Activated CD8-positive, alpha-beta memory T cell treated with anti-CD3 and anti-CD28 coated beads, Interleukin-2, amount 50 U/mL, for 1 hour (primary cell): ENCODE measurements around the gene CCDC40.

Source experiments
- DNase-seq: peaks from one replicate; pipeline ENCODE4 v3.0.0-alpha.2; 2020; ENCODE audit errors: extremely low read depth

The CCDC40 gene

GRCh38 chr17:80000136-80000535 is 36.3 kb upstream of the CCDC40 start:
- DNase-seq, result no peak

DNA sequence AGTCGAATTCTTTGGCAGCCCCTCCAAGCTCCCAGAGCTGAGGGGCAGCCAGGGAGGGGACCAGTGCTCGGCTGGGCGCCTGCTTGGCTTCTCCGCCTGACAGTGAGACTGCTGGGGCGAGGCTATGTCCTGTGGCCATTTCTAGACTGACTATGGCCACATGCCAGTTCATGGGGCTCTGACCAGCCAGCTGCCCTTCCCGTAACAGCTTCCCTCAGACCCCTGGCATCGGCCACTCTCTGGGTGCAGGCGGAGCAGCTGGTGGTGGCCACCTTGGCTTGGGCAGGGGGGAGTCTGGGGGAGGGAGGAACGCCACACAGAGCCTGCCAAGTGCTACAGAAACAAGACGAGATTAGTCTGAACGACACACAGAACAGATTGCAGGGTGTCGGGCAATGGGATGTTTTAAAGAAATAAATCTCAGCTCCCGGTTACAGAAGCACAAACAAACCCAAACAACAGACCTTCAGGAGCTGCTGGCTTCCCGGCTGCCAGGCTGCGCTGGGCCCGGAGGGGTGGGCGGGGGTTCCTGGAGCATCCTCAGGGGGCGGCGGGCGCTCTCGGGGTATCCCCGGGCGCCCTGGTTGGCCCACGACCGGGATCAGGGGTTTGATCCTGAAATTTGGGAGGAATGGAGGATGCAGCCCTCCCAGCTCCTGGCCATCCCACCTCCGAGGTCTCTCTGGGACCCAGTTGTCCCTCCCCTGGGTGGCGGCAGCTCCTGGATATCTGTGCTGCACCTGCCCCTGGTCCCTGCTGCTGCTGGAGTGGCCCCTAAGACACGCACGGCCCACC is 35.3 kb upstream of the CCDC40 start:
- DNase-seq, result no peak

DNA sequence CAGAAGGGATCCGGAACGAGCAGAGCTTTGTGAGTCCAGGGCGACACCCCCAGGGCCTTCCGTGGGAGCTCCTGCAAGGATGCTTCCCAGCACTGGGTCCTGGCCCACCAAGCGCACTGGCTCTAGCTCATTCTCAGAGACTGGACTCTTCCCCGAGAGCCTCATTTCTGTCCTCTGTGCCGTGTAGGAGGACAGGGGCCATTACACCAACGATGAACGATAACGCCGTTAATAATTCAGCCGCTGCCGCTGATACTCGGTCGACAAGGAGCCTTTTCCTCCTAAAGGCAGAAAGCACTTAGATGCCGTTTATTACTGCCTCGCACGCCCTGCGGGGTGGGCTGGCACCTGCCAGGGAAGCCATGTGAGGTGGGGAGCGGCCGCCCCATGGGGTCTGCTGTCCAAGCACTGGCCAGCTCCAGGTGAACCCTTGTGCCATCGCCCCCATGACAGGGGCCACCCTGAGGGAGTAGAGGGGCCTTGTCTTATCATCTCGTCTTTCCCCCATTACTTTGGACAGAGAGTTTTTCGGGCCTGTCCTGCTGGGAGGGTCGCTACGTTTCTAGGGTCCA is 34.3 kb upstream of the CCDC40 start:
- DNase-seq, result no peak

DNA sequence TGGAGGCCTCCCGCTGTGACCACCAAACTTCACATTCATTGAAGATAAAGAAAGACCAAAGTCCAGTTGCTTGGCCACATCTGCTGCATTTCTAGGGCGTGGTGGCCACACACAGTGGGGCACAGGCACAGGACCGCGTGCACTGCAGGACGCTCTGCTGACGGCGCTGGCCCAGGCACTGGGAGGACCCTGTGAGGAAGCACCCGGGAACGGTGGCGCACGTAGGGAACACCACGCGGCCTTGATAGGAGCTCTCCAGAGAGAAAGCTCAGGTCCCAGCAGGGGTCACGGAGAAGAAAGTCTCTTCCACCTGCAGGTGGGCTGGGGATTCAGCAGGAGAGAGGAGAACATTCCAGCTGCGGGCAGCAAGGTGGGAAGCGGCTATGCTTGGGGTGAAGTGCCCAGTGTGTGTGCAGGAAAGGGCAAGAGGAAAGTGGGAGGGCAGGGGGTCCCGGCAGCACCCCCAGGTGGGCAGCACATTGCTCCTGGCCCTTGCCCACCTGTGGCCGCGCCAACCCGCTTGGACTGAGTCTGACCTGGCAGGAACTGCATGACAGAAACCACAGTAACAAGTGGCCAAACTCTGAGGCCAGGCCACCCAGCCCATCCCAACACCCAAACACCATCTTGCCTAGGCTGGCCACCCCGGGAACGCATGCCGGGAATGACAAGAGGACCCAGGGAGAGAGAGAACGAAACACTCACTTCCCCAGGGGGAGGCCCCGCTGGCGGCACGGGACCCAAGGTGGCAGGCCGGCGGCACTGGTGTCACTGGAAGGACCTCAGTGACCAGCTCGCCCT is 33.6 kb upstream of the CCDC40 start:
- DNase-seq, result no peak

GRCh38 chr17:80003969-80004368 is 32.5 kb upstream of the CCDC40 start:
- no peak for DNase-seq

GRCh38 chr17:80005360-80006338 is 30.8 kb upstream of the CCDC40 start:
- DNase-seq, result peak; percentile 13

GRCh38 chr17:80006339-80006720 is 30.1 kb upstream of the CCDC40 start:
- no peak for DNase-seq

DNA sequence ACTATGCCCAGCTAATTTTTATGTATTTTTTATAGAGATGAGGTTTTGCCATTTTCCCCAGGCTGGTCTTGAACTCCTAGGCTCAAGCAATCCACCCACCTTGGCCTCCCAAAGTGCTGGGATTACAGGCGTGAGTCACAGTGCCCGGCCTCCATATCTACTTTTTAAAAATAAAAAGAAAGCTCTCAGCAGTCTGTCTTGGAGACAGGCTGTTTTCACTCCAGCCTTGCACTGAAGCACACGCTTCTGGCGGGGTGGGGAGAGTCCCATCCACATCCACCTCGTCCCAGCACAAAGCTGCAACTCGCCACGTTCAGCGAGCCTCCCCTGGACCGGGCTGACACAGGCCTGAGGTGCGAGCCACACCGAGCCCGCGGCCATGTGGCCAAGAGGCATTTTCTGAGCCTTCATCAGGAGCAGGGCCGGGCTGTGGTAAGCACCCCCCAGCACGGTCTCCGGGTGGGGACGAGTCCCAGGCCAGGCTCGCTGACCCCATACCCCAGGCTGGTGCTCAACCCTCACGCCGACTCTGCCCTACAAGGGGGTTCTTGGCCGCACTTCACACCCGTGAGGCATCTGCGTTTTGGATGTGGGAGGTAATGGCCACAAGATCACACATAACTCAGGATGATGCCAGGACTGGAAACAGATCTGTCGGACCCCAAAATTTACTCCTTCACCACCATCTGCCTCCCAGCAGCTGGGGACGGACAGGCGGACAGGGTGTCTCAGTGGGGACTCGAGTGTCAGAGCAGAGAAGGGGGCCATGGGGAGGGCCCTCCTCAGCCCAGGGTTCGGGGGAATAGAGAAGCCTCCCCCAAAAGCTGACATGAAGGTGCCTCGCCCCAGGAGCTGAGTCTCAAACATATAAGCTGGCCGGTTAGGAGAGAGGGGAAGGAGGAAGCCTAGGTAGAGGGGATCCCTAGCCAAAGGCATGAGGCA is 29.4 kb upstream of the CCDC40 start:
- no peak for DNase-seq

GRCh38 chr17:80007939-80008338 is 28.5 kb upstream of the CCDC40 start:
- no peak for DNase-seq

DNA sequence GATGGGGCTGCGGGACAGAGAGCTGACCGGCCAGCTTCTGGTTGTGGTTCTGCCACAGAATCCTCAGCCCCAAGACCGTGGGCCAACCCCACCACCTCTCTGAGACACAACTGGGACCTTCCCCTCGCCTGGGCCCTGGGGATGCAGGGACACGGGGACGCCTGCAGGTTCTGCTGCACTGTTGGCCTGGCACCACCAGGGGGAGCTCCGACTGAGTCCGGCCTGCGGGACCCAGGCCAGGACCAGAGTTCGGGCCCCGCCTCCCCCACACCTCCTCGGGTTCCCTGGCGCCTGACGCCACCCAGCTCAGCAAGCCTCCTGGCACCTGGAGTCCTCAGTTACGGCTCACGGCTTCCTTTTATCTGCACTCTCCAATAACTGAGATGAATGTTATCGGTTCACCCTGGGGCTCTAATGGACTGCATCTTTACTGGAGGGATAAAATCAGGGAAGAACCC is 28.0 kb upstream of the CCDC40 start:
- peak; percentile 17 for DNase-seq

DNA sequence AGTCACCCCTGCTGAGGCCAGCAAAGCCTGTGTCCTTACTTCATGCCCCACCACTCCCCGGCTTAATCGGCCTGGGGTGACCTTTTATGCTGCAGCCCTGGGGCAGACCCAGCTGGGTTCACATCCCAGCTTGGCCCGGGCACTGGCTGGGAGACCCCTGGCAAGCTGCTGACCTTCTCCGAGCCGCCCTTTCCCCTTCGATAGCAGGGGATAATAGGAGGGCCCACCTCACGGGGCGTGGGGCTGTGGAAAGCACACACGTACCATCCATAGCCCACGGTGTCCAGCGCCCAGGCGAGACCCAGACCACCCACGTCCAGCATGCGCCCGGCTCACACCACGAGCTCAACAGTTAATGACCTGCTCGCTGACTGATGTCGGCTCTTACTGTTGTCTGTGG is 27.6 kb upstream of the CCDC40 start:
- no peak for DNase-seq

DNA sequence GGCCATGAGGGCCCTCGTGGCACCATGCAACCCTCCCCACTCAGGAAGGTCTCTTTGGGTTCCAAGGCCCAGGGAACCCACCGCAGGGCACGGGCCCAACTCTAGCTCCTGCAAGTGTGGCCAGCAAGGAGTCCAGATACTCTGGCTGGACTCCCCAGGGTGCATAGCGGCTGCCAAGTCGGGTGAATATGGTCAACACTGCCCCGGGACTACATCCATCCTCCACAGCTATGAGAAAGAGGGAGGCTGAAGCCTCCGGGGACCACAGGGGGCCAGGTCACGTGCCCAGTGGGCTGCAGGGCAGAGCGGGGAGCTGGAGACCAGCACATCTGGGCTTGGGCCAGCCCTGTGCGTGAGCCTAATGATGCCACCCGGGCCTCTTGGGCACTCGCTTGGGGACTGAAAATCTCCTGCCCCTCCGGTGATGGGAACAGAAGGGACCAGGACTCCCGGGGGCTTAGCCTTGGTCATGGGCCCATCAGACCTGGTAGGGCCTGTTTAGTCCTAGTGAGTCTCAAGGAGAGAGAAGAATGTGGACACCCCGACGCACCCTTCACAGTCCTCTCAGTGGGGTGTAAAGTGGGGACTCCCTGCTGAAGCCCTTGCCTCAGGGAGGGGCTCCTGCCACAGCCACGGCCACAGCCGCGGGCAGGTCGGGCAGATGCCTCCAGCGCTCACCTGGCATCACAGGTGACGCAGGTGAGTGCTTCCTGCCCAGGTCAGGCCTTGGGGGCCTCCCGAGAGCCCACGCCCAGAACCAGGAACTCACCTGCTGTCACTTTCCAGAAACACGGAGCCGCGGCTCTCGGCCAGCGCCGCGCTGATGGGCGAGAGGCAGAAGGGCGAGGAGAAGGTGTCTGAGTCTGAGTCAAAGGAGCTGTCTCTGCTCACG is 26.8 kb upstream of the CCDC40 start:
- no peak for DNase-seq

GRCh38 chr17:80010283-80010858 is 26.1 kb upstream of the CCDC40 start:
- no peak for DNase-seq

DNA sequence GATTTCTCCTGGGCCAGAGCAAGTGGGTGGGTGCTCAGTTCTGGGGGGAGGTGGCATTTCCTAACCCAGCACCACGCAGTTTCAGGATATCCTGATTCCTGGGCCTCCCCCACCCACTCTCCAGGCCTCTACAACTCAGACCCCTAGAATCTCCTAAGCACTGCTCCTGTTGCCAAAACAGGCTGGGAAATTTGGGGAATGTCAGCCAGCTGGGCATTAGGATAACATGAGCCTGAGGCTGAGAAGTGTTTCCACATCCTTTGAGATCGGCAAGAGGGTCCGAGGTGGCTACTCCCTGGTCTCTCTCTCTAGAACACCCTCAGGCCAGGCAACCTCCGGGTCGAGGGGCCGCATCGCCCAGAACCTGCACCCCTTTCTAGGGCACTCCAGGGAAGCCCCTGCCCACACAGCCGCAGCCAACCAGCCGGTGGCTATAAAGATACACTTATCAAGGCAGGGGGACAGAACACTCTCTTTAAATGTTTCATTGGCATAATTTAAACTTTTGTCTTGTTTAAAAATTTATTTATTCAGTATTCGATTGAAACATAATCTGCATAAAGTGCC is 24.4 kb upstream of the CCDC40 start:
- no peak for DNase-seq

- DNase-seq, result no peak
Measured at GRCh38 chr17:80012765-80013741, 23.4 kb upstream of the CCDC40 start.

- no peak for DNase-seq
Measured at GRCh38 chr17:80017226-80018010, 19.0 kb upstream of the CCDC40 start.
